BE2C (cell line): Measurements from ENCODE around the gene TBC1D22A.
A peak's percentile ranks its signal among the peaks of the same experiment; 100 is the strongest.

Source experiments
- DNase-seq: peaks from one replicate; pipeline ENCODE4 v3.0.0-alpha.2; 2020
- H3K27me3 ChIP-seq: fragments of 250-450 bp; sonication (Bioruptor Pico); 2 replicates; pipeline ENCODE4 v1.5.1; 2020; ENCODE audit warnings: mild to moderate bottlenecking
- H3K36me3 ChIP-seq: fragments of 250-450 bp; sonication (Bioruptor Pico); 2 replicates; pipeline ENCODE4 v1.5.1; 2020; ENCODE audit warnings: mild to moderate bottlenecking
- H3K4me1 ChIP-seq: fragments of 250-450 bp; sonication (Bioruptor Pico); 2 replicates; pipeline ENCODE4 v1.5.1; 2020
- H3K4me3 ChIP-seq: 2 replicates; pipeline ENCODE4 v1.5.1; 2011; ENCODE audit warnings: low read depth, low read length
- H3K9me3 ChIP-seq: fragments of 250-450 bp; sonication (Bioruptor Pico); 2 replicates; pipeline ENCODE4 v1.5.1; 2020
- TF ChIP-seq, protein P1 (sequence below): IDR thresholded peaks from 2 replicates; pipeline ENCODE4 v1.5.1; 2012; ENCODE audit warnings: mild to moderate bottlenecking, low read depth, low read length

Gene TBC1D22A

DNA sequence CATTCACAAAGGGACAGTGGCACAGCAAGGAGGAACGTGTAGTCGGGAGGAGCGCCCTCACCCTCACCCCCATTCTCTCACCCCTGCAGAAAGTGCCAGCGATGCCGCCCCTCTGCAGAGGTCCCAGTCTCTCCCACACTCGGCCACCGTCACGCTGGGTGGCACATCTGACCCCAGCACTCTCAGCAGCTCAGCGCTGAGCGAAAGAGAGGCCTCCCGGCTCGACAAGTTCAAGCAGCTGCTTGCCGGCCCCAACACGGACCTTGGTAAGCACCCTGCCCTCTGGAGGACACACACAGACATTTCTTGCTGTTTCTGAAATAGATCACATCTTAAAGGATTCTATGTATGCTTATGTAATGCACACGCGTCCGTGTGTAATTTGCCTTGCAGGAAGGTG is 34.9 kb downstream of the TBC1D22A start:
- Histone ChIP-seq H3K36me3 (peaks cover 13% of the 10 kb centered on the region; the same call in 1 of the 2 replicates), H3K27me3 (no peaks in the 10 kb centered on the region), H3K4me1 (no peaks in the 10 kb centered on the region), H3K4me3 (no peak overlapping the region), H3K9me3 (no peaks in the 10 kb centered on the region)
- TF ChIP-seq, protein P1, sequence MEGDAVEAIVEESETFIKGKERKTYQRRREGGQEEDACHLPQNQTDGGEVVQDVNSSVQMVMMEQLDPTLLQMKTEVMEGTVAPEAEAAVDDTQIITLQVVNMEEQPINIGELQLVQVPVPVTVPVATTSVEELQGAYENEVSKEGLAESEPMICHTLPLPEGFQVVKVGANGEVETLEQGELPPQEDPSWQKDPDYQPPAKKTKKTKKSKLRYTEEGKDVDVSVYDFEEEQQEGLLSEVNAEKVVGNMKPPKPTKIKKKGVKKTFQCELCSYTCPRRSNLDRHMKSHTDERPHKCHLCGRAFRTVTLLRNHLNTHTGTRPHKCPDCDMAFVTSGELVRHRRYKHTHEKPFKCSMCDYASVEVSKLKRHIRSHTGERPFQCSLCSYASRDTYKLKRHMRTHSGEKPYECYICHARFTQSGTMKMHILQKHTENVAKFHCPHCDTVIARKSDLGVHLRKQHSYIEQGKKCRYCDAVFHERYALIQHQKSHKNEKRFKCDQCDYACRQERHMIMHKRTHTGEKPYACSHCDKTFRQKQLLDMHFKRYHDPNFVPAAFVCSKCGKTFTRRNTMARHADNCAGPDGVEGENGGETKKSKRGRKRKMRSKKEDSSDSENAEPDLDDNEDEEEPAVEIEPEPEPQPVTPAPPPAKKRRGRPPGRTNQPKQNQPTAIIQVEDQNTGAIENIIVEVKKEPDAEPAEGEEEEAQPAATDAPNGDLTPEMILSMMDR: peak; percentile 44
- DNase-seq: peak; percentile 41

DNA sequence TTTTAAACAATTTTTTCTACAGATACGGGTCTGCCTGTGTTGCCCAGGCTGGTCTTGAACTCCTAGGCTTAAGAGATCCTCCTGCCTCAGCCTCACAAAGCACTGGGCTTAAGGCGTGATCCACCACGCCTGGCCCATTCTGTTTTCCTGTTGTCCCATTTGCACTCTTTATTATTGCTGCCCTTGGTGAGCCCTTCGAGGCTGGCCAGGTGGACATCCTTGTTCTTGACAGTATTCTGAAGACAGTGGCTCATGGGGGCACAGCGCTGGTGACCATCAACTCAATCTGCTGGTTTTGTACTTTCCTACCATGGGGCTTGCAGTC is 35.6 kb downstream of the TBC1D22A start:
- no peak overlapping the region for H3K4me3 ChIP-seq
- TF ChIP-seq, protein P1: no peak
- no peaks in the 10 kb centered on the region for H3K9me3 ChIP-seq
- H3K4me1 ChIP-seq: no peaks in the 10 kb centered on the region
- H3K27me3 ChIP-seq: no peaks in the 10 kb centered on the region
- peaks cover 8% of the 10 kb centered on the region; the same call in 1 of the 2 replicates for H3K36me3 ChIP-seq
- no peak for DNase-seq

DNA sequence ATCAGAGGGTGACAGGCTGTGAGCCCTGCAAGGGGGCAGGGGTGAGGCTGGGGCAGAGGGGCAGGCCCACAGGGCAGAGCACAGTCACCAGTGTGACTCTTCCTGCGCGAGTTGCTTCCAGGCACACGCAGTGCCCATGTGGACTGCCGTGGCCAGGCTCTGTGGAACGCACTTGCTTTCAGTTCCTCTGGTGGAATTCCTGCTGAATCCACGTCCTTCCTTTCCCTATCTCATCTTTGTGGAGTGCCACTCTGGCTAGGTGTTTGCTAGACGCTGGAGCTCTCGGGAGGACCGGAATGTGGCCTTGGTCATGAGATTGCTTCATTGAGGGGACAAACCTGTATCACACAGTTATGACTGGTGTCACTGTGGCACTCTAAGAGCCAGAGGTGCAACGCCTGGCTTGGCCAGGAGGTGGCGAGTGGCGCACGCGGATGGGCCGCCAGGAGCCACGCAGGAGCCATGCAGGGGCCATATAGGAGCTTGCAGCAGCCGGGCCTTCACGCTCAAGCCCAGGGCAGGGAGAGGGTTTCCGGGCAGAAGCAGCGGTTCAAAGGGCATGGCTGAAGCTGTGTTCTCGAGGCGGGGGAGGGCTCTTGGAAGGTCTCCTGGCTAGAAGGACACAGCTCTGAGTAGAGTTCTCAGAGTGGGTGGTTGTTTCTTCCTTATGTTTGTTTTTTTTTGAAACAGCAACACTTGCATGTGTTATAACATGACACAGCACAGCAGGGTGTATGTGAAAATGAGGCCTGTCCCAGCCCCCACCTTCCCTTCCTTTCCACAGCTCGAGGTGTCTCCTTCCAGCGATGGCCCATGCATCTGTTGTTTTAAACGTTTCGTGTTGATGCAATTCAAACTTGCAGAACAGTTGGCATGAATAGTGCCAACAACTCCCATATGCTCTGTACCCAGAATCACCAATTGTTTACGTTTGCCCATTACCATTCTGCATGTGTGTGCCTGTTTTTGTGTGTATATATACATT is 36.2 kb downstream of the TBC1D22A start:
- no peaks in the 10 kb centered on the region for H3K4me1 ChIP-seq
- peaks cover 4% of the 10 kb centered on the region; the same call in 1 of the 2 replicates for H3K36me3 ChIP-seq
- no peaks in the 10 kb centered on the region for H3K9me3 ChIP-seq
- DNase-seq: peak; percentile 87
- H3K27me3 ChIP-seq: no peaks in the 10 kb centered on the region
- TF ChIP-seq, protein P1: peak; percentile 96
- no peak overlapping the region for H3K4me3 ChIP-seq

DNA sequence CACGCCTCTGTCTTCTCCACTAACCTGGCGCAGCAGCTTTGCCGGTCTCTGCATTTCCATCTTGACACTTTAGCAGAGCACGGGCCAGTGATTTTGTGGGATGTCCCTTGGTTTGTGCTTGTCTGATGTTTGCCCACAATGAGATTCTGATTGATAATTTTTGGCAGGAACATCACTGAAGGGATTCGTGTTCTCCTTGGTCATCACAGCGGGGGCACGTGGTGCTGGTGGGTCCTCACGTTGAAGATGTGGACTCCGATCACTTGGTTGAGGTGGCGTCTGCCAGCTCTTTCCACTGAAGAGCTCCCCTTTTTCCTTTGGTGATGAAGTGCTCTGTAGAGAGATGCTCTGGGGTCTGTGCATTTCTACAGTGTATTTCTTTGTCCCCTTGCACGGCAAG is 37.2 kb downstream of the TBC1D22A start:
- H3K36me3 ChIP-seq: no peaks in the 10 kb centered on the region; the same call in 1 of the 2 replicates
- DNase-seq: no peak

DNA sequence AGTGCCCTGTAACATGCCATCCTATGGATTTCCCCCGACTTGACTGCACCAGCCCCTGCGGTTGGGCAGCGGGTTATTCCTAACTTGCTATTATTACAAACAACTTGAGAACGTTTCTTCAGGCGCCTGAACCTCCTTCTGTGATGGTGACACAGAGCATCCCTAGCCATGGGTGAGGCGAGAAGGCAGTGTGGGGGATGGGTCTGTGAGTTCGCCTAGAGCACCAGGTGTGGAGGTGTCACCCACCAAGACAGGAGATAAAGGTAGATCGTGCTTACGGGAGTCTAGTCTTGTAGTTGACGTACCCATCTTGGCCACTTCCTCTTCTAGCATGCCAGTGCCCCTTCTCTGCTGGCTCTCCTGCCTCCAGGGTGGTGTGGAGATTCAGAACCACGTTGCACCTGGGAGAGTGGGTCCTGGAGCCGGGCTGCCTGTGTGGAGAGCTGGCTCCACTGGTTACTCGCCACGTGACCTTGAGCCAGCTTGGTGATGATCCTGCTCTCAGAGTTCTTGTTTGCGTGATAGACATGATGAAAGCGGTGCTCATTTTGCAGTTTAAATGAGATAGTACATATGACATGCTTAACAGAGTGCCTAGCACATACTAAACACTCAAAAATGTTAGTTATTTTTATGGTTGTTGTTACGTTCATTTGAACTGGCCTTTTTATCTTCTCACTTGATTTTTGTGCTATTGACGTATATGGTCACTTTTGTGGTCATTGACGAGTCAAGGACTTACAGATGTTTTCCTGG is 37.8 kb downstream of the TBC1D22A start:
- Histone ChIP-seq H3K9me3 (no peaks in the 10 kb centered on the region), H3K36me3 (no peaks in the 10 kb centered on the region; the same call in 1 of the 2 replicates), H3K4me3 (no peak overlapping the region), H3K4me1 (no peaks in the 10 kb centered on the region), H3K27me3 (no peaks in the 10 kb centered on the region)
- no peak for DNase-seq
- TF ChIP-seq, protein P1: no peak

More for the DNA sequence above, 37.2 kb downstream of the TBC1D22A start:
- Histone ChIP-seq H3K4me1 (no peaks in the 10 kb centered on the region), H3K9me3 (no peaks in the 10 kb centered on the region), H3K4me3 (no peak overlapping the region), H3K27me3 (no peaks in the 10 kb centered on the region)
- TF ChIP-seq, protein P1: no peak
